HG02970 (cell line): ENCODE data around the gene NKAIN2.

Experiments used
- ATAC-seq: cut with Tn5 transposase; IDR thresholded peaks from one replicate; pipeline ENCODE4 v1.9.1; 2021; ENCODE audit warnings: mild to moderate bottlenecking, moderate library complexity, moderate number of reproducible peaks; ENCODE audit not compliant: unreplicated experiment, low FRiP score

The NKAIN2 gene

DNA sequence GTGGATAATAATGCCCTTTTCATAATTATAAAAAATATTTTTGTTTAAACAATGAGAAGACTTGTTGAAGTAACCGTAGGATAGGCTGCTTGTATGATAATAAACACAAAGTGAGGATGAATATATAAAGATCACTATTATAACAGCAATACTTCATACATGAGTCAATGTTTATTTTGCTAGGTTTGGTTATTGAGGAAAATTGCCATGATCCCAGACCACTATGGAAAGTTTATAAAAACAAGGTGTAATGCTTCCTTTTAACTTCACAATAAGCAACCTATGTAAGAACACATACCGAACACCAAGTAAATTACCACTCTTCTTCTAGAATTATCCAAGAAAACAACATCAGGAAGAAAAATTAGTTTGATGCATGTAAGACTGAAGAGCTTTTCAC, 663.3 kb downstream of the NKAIN2 start:
- ATAC-seq: no peak

DNA sequence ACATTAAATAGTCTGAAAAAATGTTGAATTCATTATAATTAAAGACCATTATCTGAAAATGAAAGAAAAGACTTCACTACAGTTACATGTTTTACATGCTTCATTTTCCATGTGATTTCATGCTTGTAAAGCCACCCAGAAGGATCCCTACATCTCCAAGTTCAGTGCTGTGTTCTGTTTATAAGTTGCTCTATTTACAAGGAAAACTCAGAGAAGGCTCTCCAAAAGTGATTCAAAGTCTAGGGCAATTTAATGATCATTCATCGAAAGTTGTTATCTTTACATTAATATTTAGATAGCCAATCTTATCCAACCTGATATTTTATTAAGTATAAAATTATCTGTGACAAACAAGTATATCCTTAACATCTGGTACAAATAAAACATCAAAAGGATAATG, 663.7 kb downstream of the NKAIN2 start:
- no peak for ATAC-seq

DNA sequence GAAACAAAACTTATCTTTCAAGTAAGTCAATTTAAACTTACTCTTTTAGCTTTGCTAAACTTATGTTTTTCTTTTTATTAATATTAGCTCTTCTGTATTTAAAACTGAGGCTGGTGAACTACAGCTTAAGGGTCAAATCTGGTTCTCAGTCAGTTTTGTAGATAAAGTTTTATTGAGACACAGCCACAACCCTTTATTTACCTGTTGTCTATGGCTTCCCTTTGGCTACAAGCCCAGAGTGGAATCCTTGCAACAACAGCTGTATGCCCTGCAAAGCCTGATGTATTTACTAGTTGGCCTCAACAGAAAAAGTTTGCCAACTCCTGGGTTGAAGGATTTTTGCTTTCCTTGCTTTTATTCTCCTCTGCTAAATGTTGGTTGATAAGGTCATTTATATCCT, 667.1 kb downstream of the NKAIN2 start:
- ATAC-seq: no peak

DNA sequence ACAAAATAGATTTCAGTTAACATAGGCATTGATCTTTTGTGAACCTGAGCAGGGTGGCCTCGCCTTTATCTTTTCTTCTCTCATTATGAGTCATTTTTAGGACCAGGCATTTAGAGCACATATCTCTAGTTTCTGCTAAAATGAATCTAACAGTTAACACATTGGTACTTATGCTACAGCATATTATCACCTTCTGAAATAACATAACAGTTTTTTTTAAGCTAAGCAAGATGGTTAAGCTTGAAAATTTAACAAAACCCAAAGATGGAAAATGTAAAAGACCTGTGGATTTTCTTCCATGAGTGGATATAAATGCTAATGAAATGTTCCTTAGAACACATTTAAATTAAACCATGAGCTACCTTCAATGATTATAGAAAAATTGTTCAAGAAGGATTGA, 671.5 kb downstream of the NKAIN2 start:
- ATAC-seq: no peak

DNA sequence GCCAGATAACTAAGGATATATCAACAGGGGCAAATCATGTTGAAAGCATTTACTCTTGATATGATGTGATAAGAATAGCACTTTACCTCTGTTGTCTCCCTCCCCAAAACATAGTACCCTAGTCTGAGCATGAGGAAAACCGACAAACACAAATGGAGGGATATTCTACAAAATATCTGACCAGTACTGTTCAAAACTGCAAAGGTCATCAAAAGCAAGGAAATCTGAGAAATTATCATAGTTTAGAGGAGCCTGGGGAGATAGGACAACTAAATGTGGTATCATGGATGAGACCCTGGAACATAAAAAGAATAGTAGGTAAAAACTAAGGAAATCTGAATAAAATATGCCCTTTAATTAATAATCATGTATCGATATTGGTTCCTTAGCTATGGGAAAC, 675.2 kb downstream of the NKAIN2 start:
- no peak for ATAC-seq

DNA sequence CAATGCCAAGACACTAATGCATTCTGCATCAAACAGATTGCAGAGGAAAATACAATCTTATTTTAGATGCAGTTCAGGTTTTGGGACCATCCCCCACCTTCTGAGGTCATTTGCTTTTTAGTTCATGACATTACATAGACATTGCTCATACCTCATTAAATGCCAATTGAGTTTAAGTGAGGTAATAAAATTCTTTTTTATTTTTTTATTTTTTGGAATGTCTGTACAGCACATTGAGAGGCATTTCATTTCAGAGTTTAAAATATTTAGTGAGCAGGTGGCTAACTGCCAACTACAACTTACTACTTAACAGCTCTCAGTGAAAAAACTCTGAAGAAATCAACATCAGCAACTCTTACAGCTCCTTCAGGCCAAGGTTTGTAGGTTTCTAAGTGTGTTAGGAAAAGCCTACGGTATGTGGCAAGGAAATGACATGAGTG, 676.3 kb downstream of the NKAIN2 start:
- no peak for ATAC-seq

DNA sequence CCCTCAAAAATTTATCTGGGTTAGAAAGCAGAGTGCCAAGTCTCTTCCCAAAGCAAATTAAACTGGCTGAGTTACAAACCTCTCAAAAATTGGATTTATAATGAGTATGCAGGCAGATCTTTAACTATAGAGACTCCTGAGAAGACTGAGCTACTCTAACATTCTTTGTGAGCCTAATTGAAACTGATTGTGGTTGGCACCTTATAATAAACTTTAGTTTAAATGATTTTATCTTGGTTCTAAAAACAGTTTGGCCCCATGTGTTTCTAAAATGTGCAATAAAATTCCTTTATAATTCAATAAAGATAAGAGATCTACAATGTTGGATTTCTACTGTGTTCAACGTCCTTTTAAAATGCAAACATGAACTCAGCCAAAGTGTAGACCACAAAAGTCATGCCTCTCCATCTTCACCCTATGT, 678.4 kb downstream of the NKAIN2 start:
- no peak for ATAC-seq

DNA sequence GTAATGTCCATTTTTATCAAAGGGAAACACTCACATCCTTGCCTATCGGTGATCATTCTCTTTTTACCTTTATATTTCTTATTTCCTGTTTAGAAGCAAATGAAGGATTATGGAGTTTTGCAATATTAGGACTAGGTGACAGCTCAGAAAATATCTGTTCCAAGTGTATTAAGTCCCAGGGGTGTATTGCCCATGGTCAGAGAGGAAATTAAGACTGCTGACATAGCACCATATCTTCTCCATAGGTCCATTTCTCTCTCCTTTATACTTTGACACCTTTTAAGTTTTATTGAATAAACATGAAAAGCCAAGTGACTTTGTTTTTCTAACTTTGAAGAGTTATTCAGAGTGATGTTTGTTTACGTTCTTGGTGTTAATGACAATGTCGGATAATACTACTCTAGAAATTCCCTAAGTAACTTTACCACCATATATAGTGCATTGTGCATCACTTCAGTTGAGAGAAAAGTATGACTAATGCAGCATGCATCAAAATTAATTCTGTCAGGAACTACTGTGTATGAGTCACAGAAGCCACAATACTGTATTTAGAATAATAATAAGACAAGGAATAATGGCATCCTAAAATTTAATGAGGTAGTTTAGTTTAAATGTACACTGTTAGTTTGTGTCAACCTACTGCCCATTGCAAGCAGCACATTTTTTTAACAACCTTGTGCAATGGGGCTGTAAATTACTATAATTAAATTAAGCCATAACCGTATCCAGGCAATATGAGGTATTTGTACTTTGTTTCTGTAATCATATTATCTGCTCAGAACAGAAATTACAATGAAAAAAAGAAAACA, 684.2 kb downstream of the NKAIN2 start:
- no peak for ATAC-seq

DNA sequence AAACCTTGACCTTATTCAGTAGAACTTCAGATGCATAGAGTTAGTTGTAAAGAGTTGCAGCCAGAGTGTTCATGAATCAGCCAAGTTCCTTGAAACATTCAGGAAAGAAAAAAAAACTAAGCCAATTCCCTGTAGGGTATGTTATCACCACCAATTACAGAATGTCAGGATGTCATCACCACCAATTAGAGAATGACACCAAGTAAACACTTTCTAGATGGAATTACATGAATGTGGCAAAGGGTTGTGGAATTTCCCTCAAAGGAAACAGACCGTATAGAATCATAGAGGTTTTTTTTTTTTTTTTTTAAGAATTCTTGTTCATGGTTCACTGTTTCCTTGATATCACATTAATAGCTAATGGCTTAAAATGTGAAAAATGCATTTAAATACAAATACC, 686.5 kb downstream of the NKAIN2 start:
- no peak for ATAC-seq

DNA sequence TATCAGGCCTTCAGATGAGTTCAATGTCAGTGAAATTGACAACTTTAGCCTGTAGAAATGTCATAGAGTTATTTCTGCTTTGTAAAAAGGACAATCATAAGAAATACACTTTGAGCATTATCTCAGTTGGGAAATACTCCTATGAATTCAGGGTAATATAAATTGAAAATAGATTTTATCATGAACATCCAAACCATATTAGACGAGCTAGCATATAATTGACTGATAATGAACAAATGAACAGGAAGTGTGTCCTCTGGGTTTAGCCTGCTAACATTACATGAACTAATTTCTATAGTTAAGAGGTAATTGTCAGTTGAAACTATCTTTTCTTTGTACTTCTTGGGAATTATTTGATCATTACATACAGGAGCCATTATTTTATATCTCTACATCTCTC, 689.6 kb downstream of the NKAIN2 start:
- ATAC-seq: no peak

DNA sequence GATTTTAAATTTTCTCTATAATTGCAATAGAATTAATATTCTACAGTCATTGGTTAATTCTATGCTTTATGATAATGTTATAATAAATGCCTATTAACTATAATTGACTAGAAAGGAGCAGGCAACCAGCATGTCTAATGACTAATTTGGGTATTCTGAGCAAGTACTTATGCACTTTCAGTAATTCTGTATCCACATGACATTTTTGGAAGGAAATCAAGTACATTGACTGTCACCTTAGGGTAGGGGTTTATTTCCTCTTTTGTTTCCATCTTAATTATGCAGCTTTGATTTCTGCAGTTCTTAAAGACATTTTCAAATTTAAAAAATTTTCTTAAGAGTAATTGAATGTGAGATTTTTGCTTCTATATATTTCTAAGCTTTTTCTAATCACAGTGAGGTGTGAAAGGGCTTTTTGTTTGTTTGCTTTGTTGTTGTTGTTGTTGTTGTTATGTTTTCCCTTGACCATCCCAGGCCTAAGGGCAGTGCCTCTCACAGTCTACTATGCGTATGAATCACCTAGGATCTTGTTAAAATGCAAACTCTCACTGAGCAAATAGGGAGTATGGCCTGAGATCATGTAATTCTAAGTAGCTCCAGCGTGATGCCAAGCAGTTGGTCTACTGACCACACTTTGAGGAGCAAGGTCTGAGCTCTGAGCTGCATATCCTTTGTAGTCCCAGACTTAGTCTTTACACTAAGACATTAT, 691.4 kb downstream of the NKAIN2 start:
- no peak for ATAC-seq

DNA sequence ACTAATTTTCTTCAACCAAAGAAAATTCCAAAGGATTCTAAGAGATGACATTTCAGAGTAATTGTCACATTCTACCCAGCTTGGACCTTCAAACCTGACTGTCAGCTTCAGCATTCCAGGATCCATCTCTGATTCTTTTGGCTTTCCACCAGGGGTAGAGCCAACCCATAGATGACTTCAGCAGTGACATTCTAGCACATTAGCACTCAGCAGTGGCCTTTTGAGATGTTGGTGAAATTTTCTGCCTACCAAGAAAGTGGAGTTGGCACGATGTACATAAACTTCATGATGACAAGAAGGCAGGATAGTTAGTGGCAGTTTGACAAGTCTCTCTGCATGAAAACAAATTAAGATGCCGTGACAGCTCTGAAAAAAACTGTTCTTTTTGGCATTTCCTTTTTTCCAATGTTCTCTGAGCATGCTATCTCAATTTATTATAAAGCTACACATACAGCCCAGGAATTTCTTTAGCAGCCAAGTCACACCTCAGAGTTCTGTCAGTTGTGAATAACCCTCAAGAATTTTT, 692.1 kb downstream of the NKAIN2 start:
- ATAC-seq: no peak

DNA sequence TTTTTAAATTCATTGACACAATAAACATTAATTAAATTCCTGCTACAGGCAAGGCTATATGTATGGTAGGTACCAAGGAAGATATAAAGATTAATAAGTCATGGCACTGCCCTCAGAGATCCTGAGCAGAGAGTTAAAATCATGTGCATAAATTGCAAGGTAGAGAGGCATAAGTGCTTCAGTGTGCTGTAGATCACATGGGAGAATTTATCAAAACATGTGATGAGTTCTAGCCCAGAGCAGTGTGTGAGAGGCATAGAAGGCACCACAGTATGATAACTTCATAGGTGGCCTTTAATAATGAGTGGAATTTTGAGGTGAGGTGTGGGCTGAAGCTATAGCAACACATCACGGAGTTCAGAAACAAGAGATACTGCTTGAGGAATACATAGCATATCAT, 692.7 kb downstream of the NKAIN2 start:
- no peak for ATAC-seq

DNA sequence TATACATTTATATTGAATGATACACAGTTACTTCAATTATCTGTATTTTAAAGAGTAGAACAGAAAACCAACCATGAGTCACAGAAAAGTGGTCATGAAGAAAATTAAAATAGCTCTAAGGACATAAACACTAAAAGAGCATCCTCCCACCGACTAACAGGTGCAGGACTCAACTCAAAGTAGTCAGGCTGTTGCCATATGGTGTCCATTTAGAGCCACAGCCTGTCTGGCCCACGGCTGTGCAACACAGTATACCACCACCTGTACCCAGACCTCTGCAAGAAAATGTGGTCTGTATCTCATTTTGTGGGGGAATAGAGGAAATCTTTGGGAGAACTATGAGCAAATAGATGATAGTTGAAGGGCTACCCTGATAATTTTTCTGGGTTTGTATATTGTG, 708.8 kb downstream of the NKAIN2 start:
- ATAC-seq: no peak

DNA sequence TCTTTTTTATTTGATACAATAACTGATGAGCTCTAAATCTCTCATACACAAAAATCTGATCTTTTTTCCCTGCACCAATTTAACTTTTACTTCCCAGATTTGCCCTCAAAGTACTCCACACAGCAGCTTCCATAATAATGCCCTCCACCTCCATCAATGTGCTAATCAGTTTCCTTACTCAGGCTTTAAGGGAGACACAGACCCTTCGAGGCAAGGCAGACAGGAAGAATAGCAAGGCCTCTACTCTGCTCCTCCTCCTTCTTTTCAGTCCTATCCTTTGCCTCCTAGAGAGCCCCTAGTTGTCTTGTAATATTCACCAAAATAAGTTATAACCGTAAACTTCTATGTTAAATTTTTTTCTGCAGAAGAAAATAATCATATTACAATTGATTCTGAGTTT, 713.7 kb downstream of the NKAIN2 start:
- ATAC-seq: no peak

DNA sequence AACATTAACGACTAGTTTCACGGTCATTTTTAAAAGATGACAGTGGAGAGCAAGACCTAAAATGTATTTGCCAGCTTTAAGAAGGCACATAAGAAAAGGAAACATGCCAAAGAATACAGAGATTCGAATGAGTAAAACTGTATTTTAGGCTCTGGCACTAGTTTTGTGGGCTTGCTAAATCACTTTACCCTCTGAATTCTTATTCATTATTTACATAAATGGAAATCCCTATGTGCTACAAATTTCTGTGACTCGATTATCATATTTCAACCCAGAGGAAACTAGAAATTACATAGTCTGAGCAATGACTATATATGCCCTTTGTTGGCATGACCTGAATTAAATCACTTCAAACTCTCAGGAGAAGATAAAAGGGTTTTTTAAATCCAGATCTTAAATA, 716.8 kb downstream of the NKAIN2 start:
- no peak for ATAC-seq

DNA sequence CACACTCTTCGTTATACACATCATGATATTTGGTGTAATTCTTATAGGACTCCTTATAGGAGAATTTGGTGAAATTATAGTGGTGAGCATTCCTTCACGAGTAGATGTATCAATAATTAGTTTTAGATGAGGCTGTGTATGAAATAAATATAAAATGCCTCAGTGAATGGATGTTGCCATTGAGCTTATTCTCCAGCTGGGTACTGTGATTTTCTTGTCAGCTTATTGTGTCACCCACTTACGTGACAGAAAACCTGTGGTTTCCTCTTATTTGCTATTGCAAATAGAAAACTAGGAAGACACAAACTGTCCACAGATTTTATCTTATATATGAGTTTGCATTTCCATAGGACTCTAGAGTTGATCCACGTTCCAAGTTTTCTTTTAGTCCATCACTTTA, 718.7 kb downstream of the NKAIN2 start:
- ATAC-seq: no peak

DNA sequence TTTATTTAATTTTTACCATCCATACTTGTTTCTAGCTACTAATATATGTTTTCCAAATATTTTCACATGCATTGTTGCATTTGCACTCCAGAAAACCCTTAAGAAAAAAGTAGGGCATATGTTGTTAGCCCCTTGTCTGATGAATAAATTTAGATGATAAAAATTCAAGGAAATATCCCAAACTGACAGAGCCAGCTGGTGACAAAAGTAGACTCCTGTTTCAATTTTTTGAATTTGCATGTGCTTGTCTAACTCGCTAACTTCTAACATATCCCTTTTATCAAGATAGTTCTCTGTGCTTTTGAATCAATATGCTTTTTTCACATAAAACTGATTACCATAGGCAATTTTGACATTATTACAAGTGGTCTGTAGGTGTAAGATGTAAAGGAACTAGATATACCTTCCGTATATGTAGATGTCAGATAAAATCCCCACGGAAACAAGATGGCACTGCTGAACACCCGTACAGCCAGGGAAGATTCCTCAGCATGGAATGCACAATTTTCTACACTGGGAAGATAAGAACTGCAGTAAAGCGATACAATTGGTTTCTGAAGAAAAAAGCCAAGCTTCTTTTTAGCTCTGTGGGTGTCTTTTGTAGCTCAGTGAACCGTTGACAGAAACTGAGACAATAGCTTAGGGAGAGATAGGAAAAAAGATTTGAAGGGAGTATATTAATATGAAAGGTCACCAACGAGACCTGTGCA, 721.0 kb downstream of the NKAIN2 start:
- ATAC-seq: no peak

DNA sequence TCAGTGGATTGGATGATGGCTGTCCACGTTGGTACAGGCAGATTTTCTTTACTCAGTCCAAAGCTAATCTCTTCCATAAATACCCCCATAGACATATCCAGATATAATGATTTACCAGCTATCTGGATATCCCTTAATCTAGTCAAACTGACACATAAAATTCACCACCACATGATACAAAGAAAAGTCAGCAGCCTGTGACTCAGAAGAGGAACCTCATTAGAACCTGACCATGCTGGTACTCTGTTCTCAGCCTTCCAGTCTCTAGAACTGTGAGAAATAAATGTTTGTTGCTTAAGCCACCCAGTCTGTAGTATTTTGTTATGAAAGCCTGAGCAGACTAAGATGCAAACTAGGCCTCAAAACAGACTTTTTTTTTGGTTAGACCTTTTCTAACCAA, 727.3 kb downstream of the NKAIN2 start:
- ATAC-seq: no peak

DNA sequence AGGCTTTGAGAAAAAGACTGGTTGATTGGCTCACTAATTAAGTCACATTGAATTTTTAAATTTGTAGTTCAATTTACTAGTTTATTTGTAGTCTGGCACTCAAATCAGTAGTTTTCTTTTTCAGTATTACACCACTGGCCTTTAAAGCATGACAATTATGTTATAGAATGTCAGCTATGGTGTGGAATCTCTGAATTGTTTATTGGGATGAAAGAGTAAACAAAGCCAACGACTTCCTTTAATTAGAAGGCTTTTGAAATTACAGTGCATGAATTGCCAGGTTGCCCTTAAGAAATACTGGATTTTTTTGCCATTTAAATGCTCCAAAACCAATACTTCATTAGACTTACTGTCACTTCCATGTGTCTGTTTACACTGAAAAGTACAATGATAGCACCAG, 731.6 kb downstream of the NKAIN2 start:
- no peak for ATAC-seq

DNA sequence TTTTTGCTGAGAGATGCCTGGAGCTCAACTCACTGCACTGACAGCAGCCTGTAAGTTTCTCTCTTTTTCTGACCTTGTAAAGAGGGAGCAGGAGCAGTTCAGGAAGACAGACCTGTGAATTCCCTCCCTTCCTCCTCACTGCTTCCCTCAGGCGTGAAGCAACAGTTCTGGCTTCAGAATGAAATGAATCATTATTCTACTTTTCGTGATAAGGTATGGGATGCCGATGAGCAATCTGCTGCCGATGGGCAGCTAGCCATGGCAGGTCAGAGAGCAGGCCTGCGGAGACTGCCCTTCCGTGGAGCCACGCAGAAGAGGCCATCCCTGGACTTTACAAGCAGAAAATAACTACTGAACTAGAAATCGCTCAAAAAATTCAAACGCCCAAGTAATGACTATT, 732.1 kb downstream of the NKAIN2 start:
- no peak for ATAC-seq
